ENCODE measurements around the gene FLAD1. TPM values are rescaled to one million over a fixed set of nuclear protein-coding genes. Genes with fewer than 3 reads are reported as not detected.

Gene FLAD1
- total RNA-seq, 1 experiment from 2014 or later, result 58.4 TPM

- Histone ChIP-seq H3K9me3 (ENCODE audit: control insufficient read depth in 1 of 2, insufficient read depth in 1 of 2, low read depth in 1 of 2, low read length in 2 of 2) (no peaks in the 10 kb centered on the region), H4K20me1 (ENCODE audit: insufficient read depth) (no peaks in the 10 kb centered on the region), H3K9ac (ENCODE audit: low read length) (no peak overlapping the region), H3K4me1 (ENCODE audit: control insufficient read depth in 1 of 2, insufficient read depth in 2 of 2, low read length in 2 of 2) (peaks cover 10 to 14% of the 10 kb centered on the region in 2 experiments), H3K4me2 (ENCODE audit: low read length) (no peak overlapping the region), H2AFZ (ENCODE audit: low read depth, low read length, poor library complexity, severe bottlenecking) (no peak overlapping the region), H3K27me3 (ENCODE audit: insufficient read depth, low read length) (no peaks in the 10 kb centered on the region), H3K4me3 (replicated peaks in 1 of 2; ENCODE audit: low read depth in 1 of 2, low read length in 2 of 2) (no peak overlapping the region), H3K9me2 (ENCODE audit: insufficient read depth) (no peaks in the 10 kb centered on the region), H3K27ac (ENCODE audit: low read depth, low read length) (no peak overlapping the region), H3K79me2 (ENCODE audit: insufficient read depth, low read length) (no peaks in the 10 kb centered on the region), H3K36me3 (ENCODE audit: control insufficient read depth in 1 of 2, insufficient read depth in 2 of 2, low read length in 2 of 2) (no peaks in the 10 kb centered on the region)
- TF ChIP-seq REST (IDR thresholded peaks at IDR 0.05; ENCODE audit: low read depth), result no peak
- TF ChIP-seq RAD21 (IDR thresholded peaks at IDR 0.05; ENCODE audit: low read depth), result no peak
- no peak for TF ChIP-seq CTCF (IDR thresholded peaks at IDR 0.05 in 2 of 3, conservative IDR thresholded peaks at IDR 0.05 in 1 of 3; ENCODE audit: borderline replicate concordance in 1 of 3, insufficient read depth in 1 of 3, low read depth in 2 of 3, low read length in 2 of 3)
- no peak for TF ChIP-seq ZBTB33 (IDR thresholded peaks at IDR 0.05; ENCODE audit: extremely low read depth, insufficient replicate concordance, low read length)
- TF ChIP-seq CBX3 (IDR thresholded peaks at IDR 0.05; ENCODE audit: low read depth), result no peak
- TF ChIP-seq EGR1 (IDR thresholded peaks at IDR 0.05; ENCODE audit: low read depth), result no peak
- no peak for TF ChIP-seq MAX (IDR thresholded peaks at IDR 0.05)
- no peak for TF ChIP-seq POLR2AphosphoS5 (IDR thresholded peaks at IDR 0.05; ENCODE audit: low read depth, low read length)
- TF ChIP-seq EZH2phosphoT487 (IDR thresholded peaks at IDR 0.05; ENCODE audit: borderline replicate concordance), result no peak
- no peak for TF ChIP-seq SRF (IDR thresholded peaks at IDR 0.05; ENCODE audit: low read depth)
- no peak for TF ChIP-seq ELF1 (IDR thresholded peaks at IDR 0.05; ENCODE audit: borderline replicate concordance, low read depth)
- TF ChIP-seq CEBPB (IDR thresholded peaks at IDR 0.05; ENCODE audit: low read depth), result no peak
- no peak for TF ChIP-seq SIN3A (IDR thresholded peaks at IDR 0.05; ENCODE audit: low read depth)
- TF ChIP-seq ZNF274 (IDR thresholded peaks at IDR 0.05; ENCODE audit: low read depth, low read length), result no peak
- no peak for TF ChIP-seq SP1 (IDR thresholded peaks at IDR 0.05; ENCODE audit: low read depth)
- TF ChIP-seq ATF3 (IDR thresholded peaks at IDR 0.05), result no peak
- DNase-seq (ENCODE audit: low read depth, low spot score), result no peak
- CTCF ChIA-PET, result interaction anchor here (1.6 kb wide), 1 partner anchor 20 kb away, joined by 5 read pairs; the partner anchor contains the start of gene ADAM15
- no TSS peak for BruUV-seq (replicated peaks)
- POLR2A ChIA-PET, result no interaction called here
- intact Hi-C loops (cut with micrococcal nuclease), result no loop called here
- RAD21 ChIA-PET (ENCODE audit: low non-redundant PET in 1 of 2, low total read pairs in 2 of 2, uncharacterized antibody in 2 of 2, unreplicated experiment in 2 of 2), result no interaction called here
- ATAC-seq, result no peak
These were observed 47.8 kb downstream of the FLAD1 start for GRCh38 chr1:155030899-155031298.

Data from HCT116 (cell line).